ENCODE results near the gene USP30. TPM values are rescaled to one million over a fixed set of nuclear protein-coding genes. Genes with fewer than 3 reads are reported as not detected.
"Not testable (repeated sequence)": the region's sequence is repeated elsewhere in the genome, so short reads cannot be mapped to it uniquely, and the experiment has no call there.

USP30 gene
- total RNA-seq, 1 donor from 2014 or later: 13.6 TPM

GRCh38 chr12:109036975-109037374 lies 15.4 kb upstream of the USP30 start:
- H3K9me3 Mint-ChIP-seq (ENCODE audit: unreplicated experiment): no peaks in the 10 kb centered on the region
- no peak for DNase-seq (ENCODE audit: low spot score)
- H3K4me3 Mint-ChIP-seq (ENCODE audit: unreplicated experiment): no peak overlapping the region
- no peaks in the 10 kb centered on the region for H3K36me3 Mint-ChIP-seq (ENCODE audit: low read depth, unreplicated experiment)
- TF ChIP-seq, protein P1, sequence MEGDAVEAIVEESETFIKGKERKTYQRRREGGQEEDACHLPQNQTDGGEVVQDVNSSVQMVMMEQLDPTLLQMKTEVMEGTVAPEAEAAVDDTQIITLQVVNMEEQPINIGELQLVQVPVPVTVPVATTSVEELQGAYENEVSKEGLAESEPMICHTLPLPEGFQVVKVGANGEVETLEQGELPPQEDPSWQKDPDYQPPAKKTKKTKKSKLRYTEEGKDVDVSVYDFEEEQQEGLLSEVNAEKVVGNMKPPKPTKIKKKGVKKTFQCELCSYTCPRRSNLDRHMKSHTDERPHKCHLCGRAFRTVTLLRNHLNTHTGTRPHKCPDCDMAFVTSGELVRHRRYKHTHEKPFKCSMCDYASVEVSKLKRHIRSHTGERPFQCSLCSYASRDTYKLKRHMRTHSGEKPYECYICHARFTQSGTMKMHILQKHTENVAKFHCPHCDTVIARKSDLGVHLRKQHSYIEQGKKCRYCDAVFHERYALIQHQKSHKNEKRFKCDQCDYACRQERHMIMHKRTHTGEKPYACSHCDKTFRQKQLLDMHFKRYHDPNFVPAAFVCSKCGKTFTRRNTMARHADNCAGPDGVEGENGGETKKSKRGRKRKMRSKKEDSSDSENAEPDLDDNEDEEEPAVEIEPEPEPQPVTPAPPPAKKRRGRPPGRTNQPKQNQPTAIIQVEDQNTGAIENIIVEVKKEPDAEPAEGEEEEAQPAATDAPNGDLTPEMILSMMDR (IDR thresholded peaks at IDR 0.05; ENCODE audit: unreplicated experiment): no peak
- no peaks in the 10 kb centered on the region for H3K4me1 Mint-ChIP-seq (ENCODE audit: unreplicated experiment)
- no peaks in the 10 kb centered on the region for H3K27me3 Mint-ChIP-seq (ENCODE audit: unreplicated experiment)
- H3K27ac Mint-ChIP-seq (ENCODE audit: unreplicated experiment): no peak overlapping the region

DNA sequence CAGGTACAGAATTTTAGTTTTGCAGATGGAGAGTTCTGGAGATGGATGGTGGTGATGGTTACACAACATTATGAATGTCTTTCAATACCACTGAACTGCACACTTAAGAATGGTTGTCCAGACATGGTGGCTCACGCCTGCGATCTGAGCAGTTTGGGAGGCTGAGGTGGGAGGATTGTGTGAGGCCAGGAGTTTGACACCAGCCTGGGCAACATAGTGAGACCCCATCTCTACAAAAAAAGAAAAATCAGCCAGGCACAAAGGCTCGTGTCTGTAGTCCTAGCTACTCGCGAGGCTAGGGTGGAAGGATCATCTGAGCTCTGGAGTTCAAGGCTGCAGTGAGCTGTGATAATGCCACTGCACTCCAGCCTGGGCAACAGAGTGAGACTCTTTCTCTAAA lies 8.1 kb upstream of the USP30 start:
- no peak for DNase-seq (ENCODE audit: low spot score)
- Mint-ChIP-seq H3K4me3 (ENCODE audit: unreplicated experiment) (no peak overlapping the region), H3K27ac (ENCODE audit: unreplicated experiment) (no peak overlapping the region), H3K9me3 (ENCODE audit: unreplicated experiment) (no peaks in the 10 kb centered on the region), H3K36me3 (ENCODE audit: low read depth, unreplicated experiment) (no peaks in the 10 kb centered on the region), H3K27me3 (ENCODE audit: unreplicated experiment) (peaks cover 7% of the 10 kb centered on the region), H3K4me1 (ENCODE audit: unreplicated experiment) (no peaks in the 10 kb centered on the region)
- TF ChIP-seq, protein P1 (IDR thresholded peaks at IDR 0.05; ENCODE audit: unreplicated experiment): no peak

DNA sequence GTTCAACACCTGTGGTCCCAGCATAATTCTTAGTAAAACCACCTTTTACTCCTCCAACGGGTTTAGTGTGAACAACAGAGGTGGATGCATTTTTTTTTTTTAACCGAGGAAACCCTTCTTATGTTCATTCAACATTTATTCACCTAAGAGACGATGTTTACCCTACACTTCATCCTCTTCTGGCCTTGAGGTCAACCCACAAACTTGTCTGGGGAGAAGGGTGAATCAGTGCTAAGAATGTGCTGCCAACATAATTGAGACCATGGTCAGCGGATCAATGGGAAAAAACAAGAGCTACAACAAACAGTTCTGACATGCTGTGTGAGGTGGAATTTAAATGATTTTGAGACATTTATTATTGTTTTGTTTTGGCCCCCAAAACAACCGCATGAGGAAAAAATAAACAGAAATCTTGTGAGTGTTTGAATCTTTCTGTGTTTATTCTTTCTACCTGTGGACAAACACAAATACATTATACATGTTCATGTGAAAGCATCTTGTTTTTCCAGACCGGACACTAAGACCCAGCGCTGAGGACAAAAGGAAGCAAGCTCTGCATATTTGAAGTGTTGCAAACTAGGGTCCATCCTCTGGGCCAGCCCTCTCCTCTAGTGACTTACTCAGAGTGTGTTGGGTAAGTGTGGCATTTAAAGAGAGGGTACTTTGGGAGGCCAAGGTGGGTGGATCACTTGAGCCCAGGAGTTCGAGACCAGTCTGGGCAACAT lies 5.1 kb upstream of the USP30 start:
- Mint-ChIP-seq H3K36me3 (ENCODE audit: low read depth, unreplicated experiment) (no peaks in the 10 kb centered on the region), H3K4me1 (ENCODE audit: unreplicated experiment) (peaks cover 5% of the 10 kb centered on the region), H3K9me3 (ENCODE audit: unreplicated experiment) (no peaks in the 10 kb centered on the region), H3K27me3 (ENCODE audit: unreplicated experiment) (peaks cover 7% of the 10 kb centered on the region), H3K4me3 (ENCODE audit: unreplicated experiment) (no peak overlapping the region), H3K27ac (ENCODE audit: unreplicated experiment) (no peak overlapping the region)
- TF ChIP-seq, protein P1 (IDR thresholded peaks at IDR 0.05; ENCODE audit: unreplicated experiment): no peak
- DNase-seq (ENCODE audit: low spot score): no peak

DNA sequence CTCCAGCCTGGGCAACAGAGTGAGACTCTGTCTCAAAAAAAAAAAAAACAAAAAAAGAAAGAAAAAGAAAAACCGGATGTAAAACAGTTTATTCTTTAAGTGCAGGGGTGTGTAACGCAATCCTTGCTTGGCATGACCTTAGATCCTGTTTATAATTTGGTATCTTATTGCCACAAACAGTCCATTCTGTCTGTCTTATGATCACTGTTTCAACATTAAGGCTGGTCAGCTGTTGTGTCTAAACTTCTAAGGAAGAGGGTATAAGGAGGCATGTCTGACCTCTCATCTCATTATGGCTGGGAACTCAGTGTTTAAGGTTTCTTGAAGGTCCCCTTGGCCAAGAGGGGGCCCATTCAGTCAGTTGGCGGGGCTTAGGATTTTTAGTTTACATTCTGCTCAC lies 3.7 kb upstream of the USP30 start:
- H3K27ac Mint-ChIP-seq (ENCODE audit: unreplicated experiment); H3K36me3 Mint-ChIP-seq (ENCODE audit: low read depth, unreplicated experiment); H3K9me3 Mint-ChIP-seq (ENCODE audit: unreplicated experiment); DNase-seq (ENCODE audit: low spot score); H3K4me3 Mint-ChIP-seq (ENCODE audit: unreplicated experiment): not testable (repeated sequence)
- Mint-ChIP-seq H3K27me3 (ENCODE audit: unreplicated experiment) (peaks cover 11% of the 10 kb centered on the region), H3K4me1 (ENCODE audit: unreplicated experiment) (peaks cover 13% of the 10 kb centered on the region)

GRCh38 chr12:109049794-109050193 lies 2.6 kb upstream of the USP30 start:
- DNase-seq (ENCODE audit: low spot score); H3K9me3 Mint-ChIP-seq (ENCODE audit: unreplicated experiment); H3K4me3 Mint-ChIP-seq (ENCODE audit: unreplicated experiment); H3K36me3 Mint-ChIP-seq (ENCODE audit: low read depth, unreplicated experiment); H3K27ac Mint-ChIP-seq (ENCODE audit: unreplicated experiment); H3K27me3 Mint-ChIP-seq (ENCODE audit: unreplicated experiment): not testable (repeated sequence)
- H3K4me1 Mint-ChIP-seq (ENCODE audit: unreplicated experiment): peaks cover 16% of the 10 kb centered on the region

DNA sequence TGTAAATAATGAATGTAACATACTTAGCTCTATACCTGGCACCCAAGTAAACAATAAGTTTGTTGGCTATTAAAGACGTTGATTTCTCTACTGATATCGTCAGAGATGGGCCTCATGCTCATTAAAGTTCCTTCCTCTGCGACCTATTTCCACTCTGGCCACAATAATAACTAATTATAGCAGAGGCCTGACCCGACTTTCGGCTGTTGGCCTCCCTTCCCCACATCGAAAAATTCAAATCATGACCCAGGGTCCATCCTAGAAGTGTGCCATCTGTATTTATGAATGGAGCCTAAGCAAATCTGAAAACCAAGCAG lies 321 bp upstream of the USP30 start:
- Mint-ChIP-seq H3K27ac (ENCODE audit: unreplicated experiment) (peak overlapping the region; percentile 80), H3K9me3 (ENCODE audit: unreplicated experiment) (no peaks in the 10 kb centered on the region), H3K4me3 (ENCODE audit: unreplicated experiment) (peak overlapping the region; percentile 73), H3K27me3 (ENCODE audit: unreplicated experiment) (peaks cover 7% of the 10 kb centered on the region), H3K4me1 (ENCODE audit: unreplicated experiment) (peaks cover 16% of the 10 kb centered on the region), H3K36me3 (ENCODE audit: low read depth, unreplicated experiment) (no peaks in the 10 kb centered on the region)
- no peak for DNase-seq (ENCODE audit: low spot score)
- TF ChIP-seq, protein P1 (IDR thresholded peaks at IDR 0.05; ENCODE audit: unreplicated experiment): no peak
